ENCODE measurements around the gene TMPRSS2.

- no peak for TF ChIP-seq CTCF (IDR thresholded peaks at IDR 0.05)
- TF ChIP-seq POLR2A (IDR thresholded peaks at IDR 0.05), result no peak
Observed at GRCh38 chr21:41458121-41458520, 49.8 kb downstream of the TMPRSS2 start.
